Hematopoietic multipotent progenitor cell treated with erythropoietin and hydrocortisone succinate and interleukin-3 and kit ligand, for 4 days (in vitro differentiated cells): ENCODE results near the gene GPC5.
"Not testable (repeated sequence)": the region's sequence is repeated elsewhere in the genome, so short reads cannot be mapped to it uniquely, and the experiment has no call there.

ENCODE experiments used
- DNase-seq: peaks from one replicate; pipeline ENCODE4 v3.0.0-alpha.2; 2015

The GPC5 gene

GRCh38 chr13:92602560-92602959 is 1204.1 kb downstream of the GPC5 start:
- DNase-seq, result no peak

GRCh38 chr13:92609376-92609775 is 1211.0 kb downstream of the GPC5 start:
- no peak for DNase-seq

GRCh38 chr13:92612892-92613291 is 1214.5 kb downstream of the GPC5 start:
- no peak for DNase-seq

- DNase-seq, result no peak
Measured at GRCh38 chr13:92613921-92614320, 1215.5 kb downstream of the GPC5 start.

GRCh38 chr13:92621985-92622384 is 1223.6 kb downstream of the GPC5 start:
- no peak for DNase-seq

- no peak for DNase-seq
Measured at GRCh38 chr13:92622905-92623304, 1224.5 kb downstream of the GPC5 start.

- DNase-seq, result no peak
Measured at GRCh38 chr13:92626274-92626673, 1227.9 kb downstream of the GPC5 start.

GRCh38 chr13:92640936-92641335 is 1242.5 kb downstream of the GPC5 start:
- no peak for DNase-seq

- no peak for DNase-seq
Measured at GRCh38 chr13:92649140-92649813, 1250.9 kb downstream of the GPC5 start.

GRCh38 chr13:92656103-92656502 is 1257.7 kb downstream of the GPC5 start:
- no peak for DNase-seq

GRCh38 chr13:92656648-92657047 is 1258.2 kb downstream of the GPC5 start:
- DNase-seq, result no peak

- DNase-seq, result no peak
Measured at GRCh38 chr13:92657565-92657964, 1259.1 kb downstream of the GPC5 start.

GRCh38 chr13:92658293-92658692 is 1259.9 kb downstream of the GPC5 start:
- no peak for DNase-seq

GRCh38 chr13:92661406-92661805 is 1263.0 kb downstream of the GPC5 start:
- DNase-seq, result no peak

- no peak for DNase-seq
Measured at GRCh38 chr13:92668157-92668556, 1269.7 kb downstream of the GPC5 start.

- DNase-seq, result no peak
Measured at GRCh38 chr13:92670096-92670495, 1271.7 kb downstream of the GPC5 start.

- no peak for DNase-seq
Measured at GRCh38 chr13:92671821-92672220, 1273.4 kb downstream of the GPC5 start.

GRCh38 chr13:92676246-92676645 is 1277.8 kb downstream of the GPC5 start:
- no peak for DNase-seq

GRCh38 chr13:92677571-92677970 is 1279.2 kb downstream of the GPC5 start:
- DNase-seq, result no peak

- DNase-seq, result no peak
Measured at GRCh38 chr13:92679602-92680001, 1281.2 kb downstream of the GPC5 start.

- DNase-seq, result no peak
Measured at GRCh38 chr13:92681239-92681638, 1282.8 kb downstream of the GPC5 start.

- DNase-seq, result no peak
Measured at GRCh38 chr13:92682832-92683517, 1284.6 kb downstream of the GPC5 start.

- DNase-seq, result no peak
Measured at GRCh38 chr13:92694047-92694446, 1295.6 kb downstream of the GPC5 start.

GRCh38 chr13:92695827-92696226 is 1297.4 kb downstream of the GPC5 start:
- not testable (repeated sequence) for DNase-seq

- no peak for DNase-seq
Measured at GRCh38 chr13:92716749-92717148, 1318.3 kb downstream of the GPC5 start.
